ENCODE results near the gene MED28.
A peak's percentile ranks its signal among the peaks of the same experiment; 100 is the strongest.
"Not testable (repeated sequence)": the region's sequence is repeated elsewhere in the genome, so short reads cannot be mapped to it uniquely, and the experiment has no call there.

The MED28 gene

DNA sequence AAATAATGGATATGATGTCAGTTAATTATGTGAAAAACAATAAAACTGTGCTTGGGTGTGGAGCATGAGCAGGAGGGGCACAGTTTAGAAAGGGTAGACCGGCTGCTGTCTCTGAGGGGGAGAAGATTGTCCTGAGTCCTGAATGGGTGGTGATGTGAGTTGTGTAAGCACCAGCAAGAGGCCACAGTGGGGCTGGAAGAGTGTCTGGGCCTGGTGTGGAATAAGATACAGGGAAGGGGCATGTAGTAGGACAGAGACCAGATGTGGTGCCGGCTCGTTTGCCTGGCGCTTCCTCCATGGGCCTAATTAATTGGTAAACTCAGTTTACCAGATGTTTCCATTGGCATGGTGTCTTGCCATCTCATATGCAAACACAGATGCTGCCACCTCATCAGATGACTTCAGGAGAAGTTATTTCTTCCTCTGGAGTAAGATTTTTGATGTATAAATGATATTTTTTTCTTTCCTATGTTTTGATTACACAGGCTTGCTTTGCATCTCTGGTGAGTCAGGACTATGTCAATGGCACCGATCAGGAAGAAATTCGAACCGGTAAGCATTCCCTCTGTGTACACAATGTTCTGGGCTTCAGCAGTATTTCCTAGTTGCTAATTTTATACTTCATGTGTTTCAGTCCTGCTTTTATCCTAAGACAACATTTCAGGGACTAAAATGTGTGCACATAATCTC, 5.1 kb downstream of the MED28 start:
- DNase-seq = no peak

DNA sequence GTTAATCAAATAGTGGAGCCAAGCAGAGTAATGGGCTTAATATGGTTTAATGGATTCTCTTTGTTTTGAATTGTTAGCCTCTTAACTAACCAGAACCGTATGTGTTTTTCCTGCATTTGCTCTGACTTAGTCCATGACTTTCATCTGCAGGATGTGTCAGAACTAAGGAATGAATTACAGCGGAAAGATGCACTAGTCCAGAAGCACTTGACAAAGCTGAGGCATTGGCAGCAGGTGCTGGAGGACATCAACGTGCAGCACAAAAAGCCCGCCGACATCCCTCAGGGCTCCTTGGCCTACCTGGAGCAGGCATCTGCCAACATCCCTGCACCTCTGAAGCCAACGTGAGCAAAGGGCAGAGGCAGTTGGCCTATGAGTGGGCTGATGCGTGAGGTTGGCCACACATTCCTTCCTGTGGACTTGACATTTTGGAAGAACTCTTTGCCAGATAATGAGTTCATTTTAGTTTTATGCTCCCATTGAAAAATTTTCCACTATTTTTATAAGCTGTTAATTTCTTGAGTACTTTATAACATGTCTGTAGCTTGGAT, 9.1 kb downstream of the MED28 start:
- no peak for DNase-seq

DNA sequence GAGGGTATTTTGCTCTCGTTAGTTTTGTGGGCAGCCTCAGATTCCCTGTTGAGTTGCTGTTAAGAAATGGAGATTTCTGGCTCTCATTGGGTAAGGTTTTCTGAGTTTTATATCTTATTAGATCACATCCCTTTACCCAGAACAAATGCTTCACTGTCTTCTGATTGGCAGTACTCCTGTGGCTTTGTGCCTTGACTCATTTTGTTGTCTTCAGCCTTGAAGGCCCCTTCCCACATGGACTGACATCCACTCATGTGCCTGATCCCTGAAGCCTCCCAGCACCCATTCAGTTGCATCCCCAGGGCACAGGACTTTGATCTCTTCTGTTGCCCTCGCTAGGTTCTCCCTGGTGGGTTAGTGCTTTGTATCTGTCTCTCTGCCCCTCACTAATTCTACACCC, 10.4 kb downstream of the MED28 start:
- DNase-seq = no peak

DNA sequence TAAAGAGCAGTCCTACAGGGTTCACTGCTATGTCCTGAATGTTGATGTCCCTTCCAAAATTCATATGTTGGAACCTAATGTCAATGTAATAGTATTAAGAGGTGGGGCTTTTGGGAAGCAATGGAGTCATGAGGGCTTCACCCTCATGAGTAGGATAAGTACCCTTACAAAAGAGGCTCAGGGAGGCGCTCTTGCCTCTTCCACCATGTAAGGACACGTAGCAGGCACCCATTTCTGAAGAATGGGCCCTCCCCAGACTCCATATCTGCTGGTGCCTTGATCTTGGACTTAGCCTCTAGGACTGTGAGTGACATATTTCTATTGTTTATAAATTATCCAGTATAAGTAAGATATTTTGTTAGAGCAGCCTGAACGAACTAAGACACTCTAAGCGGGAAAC, 15.8 kb downstream of the MED28 start:
- no peak for DNase-seq

DNA sequence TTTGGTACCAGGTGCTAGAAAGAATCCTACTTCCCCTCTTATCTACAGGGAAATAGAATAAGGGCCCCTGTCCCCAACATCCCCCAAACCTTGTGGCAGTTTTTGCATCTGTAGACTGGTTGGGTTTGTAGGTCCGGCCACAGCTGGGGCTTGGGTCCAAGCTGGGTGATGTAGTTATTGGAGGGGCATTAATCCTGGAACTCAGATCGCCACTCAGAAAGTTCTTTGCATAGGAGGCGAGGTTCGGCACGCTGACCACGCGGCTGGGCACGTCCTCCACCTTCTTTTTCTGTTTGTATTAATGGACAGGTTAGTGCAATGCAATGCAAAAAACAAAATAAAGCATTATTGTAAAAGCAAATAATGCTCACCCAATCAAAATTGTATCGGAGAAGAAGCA, 19.2 kb downstream of the MED28 start:
- DNase-seq = no peak

DNA sequence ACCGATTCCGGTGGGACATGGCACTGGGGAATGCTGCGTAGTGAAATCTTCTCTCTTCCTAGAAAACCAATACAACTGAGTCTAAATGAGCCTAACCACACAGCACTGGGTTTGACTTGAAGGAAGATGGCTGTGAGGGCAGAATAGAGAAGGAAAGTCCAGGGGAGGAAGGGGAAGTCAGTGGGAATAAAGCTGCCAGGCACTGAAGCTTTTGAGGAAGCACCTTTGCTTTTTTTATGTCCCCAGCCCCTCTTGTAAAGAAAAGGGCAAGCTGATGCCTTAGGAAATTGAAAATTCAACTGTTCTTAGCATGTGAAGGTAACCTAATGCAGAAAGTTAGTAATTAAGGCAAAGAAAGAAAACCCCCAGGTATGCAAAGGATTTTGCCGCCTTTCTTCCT, 20.6 kb downstream of the MED28 start:
- no peak for DNase-seq

DNA sequence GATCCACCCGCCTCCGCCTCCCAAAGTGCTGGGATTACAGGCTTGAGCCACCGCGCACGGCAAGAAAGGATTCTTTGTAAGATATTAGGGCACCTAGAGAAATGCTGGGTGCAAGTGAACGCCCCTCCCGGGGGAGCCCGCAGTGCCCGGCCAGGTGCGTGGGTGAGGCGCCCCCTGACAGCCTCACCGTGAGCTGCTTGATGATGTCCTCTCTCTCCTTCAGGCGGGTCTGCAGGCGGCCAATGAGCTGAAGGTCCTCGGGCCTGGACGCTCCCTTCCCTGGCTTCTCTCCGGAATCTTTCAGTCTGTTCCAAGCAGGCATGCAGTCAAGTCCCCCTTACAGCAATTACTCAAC, 21.9 kb downstream of the MED28 start:
- no peak for DNase-seq

DNA sequence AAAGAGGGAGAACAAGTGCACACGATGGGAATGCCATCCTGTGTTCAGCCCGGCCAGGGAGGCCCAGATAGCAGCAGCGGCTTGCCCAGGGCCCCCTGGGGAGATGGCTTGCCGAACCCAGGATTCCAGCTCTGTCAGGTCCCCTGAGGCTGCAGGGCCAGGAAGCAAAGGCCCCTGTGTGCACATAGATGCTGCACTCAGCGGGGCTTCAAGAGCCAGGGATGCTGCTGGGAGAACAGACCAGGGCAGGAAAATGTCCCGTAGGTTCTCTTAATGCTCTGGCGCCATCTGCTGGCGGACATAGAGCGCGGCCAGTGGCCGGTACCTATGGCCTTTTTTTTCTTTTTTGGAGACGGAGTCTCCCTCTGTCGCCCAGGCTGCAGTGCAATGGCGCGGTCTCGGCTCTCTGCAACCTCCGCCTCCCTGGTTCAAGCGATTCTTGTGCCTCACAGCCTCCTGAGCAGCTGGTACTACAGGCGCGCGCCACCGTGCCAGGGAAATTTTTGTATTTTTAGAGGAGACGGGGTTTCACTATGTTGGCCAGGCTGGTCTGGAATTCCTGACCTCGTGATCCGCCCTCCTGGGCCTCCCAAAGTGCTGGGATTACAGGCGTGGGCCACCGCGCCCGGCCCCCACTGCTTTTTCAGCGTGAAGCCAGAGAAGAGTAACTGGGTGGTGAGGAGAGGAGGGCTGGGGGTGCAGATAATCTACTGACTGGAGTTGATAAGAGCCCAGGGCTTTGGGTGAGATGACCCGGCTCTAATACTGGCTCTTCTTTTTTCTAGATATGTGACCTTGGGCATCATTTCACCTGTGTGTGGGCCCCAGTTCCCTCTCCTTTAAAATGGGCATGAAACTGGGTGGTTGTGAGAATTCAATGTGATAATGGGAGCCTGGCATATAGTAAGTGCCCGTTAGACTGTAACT, 22.5 kb downstream of the MED28 start:
- peak; percentile 60 to 69 for DNase-seq

DNA sequence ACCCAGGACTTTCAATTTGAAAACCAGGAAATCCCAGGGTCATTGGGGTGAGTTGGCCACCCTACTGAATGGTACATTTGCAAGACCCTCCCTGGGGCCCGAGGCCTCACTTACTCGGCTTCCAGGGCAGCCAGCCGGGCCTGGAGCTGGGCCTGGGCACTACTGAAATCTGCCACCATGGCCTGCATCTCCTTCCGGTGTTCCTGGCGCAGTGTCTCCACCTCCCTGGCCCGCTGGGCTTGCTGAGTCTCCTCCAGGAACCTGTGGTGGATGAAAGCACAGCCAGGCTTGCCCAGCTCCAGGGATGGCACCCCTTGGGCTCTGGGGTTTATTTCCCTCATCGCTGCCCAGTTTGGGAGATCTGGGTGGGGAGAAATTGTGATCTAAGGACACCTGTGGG, 24.7 kb downstream of the MED28 start:
- no peak for DNase-seq

DNA sequence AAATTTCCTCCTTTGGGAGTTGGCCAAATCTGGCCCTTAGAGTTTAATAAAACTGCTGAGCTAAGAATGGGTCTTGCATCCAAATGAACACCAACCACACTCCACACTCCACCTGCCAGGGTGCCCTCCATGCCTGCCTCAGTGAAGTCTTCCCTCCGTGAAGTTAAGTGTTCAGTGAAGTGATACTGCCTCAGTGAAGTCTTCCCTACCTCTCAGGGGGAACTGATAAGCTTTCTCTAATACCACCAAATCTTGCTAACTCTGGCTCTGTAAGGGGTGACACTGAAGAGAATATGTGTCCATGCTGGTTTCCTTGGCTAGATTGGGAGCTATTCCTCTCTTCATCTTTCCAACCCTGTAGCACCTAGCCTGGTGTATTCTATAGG, 27.9 kb downstream of the MED28 start:
- DNase-seq = no peak

DNA sequence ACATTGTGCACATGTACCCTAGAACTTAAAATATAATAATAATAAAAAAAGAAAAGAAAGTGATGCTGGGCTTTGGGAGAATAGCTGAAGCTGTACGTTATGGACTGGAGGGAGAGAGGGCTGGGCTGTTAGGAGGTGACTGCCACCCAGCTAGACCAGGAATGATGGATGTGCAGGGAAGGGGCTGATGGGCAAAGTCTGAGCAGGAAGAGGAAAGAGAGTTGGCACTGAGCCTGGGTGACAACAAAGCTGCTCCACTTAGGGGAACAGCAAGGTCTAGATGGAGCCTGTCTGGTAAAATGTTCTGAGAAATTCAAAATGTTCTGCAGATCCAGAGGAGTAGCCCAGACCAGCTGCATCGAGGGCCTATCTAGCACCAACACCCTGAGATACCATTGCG, 32.3 kb downstream of the MED28 start:
- no peak for DNase-seq

DNA sequence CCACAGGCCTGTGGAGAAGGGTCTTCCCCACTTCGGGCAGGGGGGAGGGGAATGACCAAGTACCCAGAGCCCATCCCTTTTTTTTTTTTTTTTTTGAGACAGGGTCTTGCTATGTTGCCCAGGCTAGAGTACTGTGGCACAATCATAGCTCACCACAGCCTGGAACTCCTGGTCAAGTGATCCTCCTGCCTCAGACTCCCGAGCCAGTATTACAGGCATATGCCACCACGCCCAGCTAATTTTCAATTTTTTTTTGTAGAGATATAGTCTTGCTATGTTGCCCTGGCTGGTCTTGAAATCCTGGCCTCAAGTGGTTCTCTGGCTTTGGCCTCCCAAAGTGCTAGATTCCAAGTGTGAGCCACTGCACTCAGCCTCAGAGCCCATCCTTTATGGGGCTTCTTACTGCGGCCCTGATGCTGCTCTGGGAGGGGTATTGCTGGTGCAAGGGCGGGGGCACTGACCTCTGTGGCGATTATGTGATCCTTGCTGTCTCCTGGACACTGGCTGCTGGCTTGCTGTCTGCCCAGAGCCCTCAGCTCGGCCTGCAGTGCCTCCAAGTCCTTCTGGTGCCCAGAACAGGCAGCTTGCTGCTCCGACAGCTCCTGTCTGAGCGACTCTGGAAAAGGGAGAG, 32.9 kb downstream of the MED28 start:
- DNase-seq = no peak

DNA sequence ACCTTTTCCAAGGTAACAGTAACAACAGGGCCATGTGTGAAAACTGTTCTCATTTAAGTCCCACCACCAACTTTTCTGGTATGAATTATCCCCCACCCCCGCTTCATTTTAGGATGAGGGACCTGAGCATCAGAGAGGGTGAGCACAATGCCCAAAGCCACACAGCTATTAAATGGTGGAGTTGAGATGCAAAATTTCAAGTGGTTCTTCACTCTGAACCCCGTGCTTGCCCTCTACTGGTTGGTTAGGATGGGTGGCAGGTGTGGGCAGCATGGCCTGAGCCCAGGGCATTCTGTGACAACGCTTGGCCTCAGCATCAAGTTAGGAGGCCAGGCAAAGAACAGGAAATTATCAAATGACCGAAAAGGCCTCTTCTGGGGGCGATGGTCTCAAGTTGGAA, 33.5 kb downstream of the MED28 start:
- no peak for DNase-seq

DNA sequence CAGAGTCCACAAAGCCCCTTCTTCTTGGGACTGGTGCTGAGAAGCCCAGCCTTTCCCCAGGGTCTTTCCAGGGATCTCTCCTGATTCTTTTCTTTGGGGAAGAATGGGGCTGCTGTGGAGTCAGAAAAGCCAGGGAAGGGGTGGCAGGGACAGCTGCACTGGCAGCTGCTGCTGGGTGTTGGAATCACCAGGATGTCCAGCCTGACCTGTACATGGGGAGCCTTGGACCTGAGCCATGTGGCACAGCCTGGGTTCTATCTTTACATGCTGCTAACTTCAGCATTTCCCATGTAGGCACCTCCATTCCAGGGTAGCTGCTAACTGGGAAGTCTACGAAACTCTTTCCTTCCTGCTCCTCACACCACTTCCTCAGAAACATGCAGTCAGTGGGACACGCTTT, 36.0 kb downstream of the MED28 start:
- DNase-seq = no peak

DNA sequence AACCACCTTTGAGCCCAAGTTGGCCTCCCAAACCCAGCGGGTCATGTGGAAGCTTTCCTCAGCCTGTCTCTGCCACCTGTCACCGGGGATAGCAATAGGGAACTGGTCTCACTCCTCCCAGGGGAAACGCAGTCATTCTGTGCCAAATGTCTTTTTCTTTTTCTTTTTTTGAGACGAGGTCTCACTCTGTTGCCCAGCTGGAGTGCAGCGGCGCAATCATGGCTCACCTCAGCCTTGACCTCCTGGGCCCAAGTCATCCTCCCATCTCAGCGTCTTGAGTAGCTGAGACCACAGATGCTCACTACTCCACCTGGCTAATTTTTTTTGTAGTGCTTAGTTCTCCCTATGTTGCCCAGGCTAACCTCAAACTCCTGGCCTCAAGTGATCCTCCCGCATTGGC, 40.3 kb downstream of the MED28 start:
- DNase-seq = no peak

DNA sequence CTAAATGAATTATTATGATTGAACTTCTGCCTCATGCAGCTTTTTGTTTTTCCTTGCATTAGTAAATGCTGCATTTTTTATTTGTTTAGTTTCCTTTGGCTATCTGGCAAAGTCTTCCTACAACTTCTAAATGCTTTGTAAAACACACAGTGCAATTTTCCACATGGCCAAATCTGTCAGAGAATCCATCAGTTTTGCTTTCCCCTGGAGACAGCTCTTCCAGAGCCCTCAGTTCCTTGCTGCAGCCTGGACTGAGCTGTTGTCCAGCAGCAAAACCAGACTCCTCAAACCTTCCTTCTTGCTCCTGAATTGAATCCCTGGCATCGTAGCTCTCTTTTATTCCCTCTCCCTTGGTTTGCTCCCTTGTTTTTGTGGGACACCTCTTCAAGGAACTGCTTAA, 42.6 kb downstream of the MED28 start:
- DNase-seq = no peak

DNA sequence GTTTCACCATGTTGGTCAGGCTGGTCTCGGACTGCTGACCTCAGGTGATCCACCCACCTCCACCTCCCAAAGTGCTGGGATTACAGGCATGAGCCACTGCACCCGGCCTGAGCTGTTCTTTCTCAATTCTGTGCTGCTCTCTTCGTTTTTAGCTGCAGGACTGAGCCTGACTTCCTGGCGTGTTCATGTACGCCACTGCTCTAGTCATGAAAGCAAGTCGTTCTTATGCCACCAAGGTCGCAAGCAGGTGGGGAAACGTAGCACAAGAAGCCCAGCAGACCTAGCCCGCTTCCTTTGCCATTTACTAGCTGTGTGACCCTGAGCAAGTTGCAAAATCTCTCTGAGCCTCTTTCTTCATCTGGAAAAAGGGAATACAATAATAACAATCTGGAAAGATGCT, 43.4 kb downstream of the MED28 start:
- DNase-seq = no peak

DNA sequence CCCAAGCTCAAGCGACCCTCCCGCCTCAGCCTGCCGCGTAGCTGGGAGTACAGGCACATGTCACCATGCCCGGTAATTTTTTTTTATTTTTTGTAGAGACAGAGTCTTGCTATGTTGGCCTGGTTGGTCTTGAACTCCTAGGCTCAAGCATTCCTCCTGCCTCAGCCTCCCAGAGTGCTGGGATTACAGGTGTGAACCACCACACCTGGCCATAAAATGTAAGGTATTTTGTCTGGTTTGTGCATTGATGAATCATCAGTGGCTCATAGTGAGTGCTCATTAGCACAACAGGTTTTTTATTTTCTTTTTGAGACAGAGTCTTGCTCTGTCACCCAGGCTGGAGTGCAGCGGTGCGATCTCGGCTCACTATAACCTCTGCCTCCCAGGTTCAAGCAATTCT, 44.8 kb downstream of the MED28 start:
- not testable (repeated sequence) for DNase-seq

DNA sequence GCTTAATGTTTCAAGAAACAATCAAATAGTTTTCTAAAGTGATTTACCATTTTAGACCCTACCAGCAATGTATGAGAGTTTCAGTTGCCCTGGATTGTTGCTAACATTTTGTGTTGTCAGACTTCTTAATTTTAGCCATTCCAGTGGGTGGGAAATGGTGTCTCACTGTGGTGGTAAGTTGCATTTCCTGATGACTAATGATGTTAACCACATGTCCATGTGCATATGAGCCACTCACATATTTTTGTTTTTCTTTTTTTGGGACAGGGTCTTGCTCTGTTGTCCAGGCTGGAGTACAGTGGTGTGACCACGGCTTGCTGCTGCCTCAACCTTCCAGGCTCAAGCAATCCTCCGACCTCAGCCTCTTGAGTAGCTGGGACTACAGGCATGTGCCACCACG, 48.3 kb downstream of the MED28 start:
- DNase-seq = no peak

DNA sequence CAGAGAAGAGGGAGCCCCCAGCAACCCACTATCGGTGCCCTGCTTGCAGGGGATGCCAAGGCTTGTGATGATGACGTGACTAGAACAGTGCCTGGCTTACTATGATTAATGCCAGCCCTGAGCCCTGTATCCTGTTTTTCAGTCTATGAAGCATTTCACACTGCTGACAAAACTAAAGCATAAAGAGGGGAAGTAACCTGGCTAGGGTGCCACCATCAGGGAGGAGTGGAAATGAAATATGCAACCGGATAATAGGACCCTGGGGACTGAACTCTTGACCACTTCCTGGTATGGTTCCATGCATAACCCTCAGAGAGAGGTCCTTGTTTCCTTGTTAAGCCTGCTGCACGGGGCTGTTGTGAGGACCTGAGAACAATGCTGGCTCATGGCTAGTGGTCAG, 50.3 kb downstream of the MED28 start:
- DNase-seq = no peak

DNA sequence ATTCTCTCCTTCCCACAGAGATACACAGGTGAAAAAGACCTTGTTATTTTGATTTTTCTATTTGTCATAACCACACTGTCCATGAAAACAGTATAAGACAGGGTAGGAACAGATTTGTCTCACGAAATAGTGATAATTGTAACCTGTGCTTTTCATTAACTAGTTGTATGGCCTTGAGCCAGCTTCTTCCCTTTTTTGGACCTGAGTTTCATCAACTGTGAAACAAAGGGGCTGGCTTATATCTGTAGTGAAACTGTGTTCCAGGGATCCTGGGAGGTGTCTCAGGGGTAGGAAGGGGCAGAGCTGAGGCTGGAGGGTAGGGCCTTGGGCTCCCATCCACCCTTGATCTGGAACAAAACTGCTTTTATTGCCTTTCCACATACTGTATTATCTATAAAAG, 50.9 kb downstream of the MED28 start:
- DNase-seq = no peak

DNA sequence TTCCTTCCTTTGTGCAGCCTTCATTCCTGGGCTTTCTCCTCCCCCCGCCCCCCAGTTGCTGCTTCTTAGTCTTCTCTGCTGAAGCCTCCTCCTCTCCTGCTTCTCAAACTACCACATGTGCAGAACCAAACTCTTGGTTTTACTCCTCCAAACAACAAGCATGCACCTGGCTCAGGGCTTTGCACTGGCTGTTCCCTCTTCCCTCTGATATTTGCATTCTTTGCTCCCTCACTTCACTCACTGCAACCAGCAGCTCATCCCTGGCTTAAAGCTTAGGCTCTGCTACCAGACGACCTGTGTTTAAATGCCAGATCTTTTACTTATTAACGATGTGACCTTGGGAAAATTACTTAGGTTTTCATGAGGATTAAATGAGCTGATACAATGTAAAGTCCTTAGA, 51.4 kb downstream of the MED28 start:
- no peak for DNase-seq

DNA sequence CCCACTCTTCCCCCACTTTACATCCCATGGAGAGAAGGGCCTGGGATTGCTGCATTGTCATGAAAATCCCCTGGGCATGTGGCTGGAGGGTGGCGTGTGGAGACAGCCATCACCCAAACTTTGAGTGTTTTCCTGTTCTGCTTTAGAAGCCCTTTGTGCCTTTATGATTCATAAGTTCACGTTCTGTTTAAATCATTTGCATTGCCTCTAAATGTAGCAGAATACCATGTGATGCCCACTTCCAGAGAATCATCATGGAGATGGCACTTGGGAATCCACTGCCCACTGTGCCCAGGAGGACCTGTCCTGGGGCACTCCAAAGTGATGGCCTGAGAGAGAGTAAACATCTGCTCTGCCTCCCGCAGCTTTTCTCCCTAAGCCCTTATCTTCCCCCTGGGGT, 52.8 kb downstream of the MED28 start:
- no peak for DNase-seq

DNA sequence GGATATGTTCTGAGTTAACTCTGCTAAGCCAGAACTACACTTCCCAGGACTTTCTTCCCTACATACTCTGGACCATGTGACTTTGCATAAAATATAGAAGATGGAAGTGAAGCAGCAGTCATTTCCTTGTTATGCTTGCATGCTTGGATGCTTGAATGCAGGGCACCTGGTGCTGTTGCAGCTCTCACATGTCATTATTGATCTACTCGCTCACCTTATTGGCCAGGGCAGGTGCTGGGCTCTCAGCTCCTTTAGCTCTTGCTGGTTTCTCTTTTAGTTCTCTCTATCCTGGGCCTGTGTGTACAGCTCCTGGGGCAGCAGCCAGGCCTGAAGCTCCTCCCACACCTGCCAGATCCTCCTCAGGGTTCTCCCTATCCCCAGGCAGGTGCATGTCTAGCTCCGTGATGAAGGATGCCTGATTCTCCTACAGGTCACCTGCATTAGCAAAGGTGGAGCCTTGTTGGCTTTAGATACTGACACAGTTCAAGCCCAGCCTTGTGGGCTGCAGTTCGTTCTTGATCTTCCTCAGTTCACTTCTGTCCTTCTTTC, 53.3 kb downstream of the MED28 start:
- DNase-seq = no peak

Measured in activated CD4-positive, alpha-beta T cell treated with anti-CD3 and anti-CD28 coated beads for 4 hours (primary cell).